Keratinocyte (primary cell): ENCODE results near the gene ZSCAN32. TPM values are rescaled to one million over a fixed set of nuclear protein-coding genes. Genes with fewer than 3 reads are reported as not detected.

Experiments used
- DNase-seq: peaks from one replicate; pipeline ENCODE4 v3.0.0-alpha.2; 2011; ENCODE audit warnings: low read depth, missing footprints, low spot score
- FAIRE-seq: peaks from 2 replicates; lab custom pipeline; 2011; peaks lifted over from hg19 to GRCh38; lab: Jason Lieb, UNC
- H2AFZ ChIP-seq: 2 replicates; pipeline ENCODE4 v1.6.0; 2012; ENCODE audit warnings: low read length, control low read depth, inconsistent platforms; ENCODE audit not compliant: control insufficient read depth
- H3K27ac ChIP-seq: 2 replicates; pipeline ENCODE4 v1.5.1; 2011; ENCODE audit warnings: low read length; ENCODE audit not compliant: control insufficient read depth, insufficient read depth
- H3K27me3 ChIP-seq: 3 replicates; pipeline ENCODE4 v1.6.0; 2011; ENCODE audit warnings: low read length; ENCODE audit not compliant: control insufficient read depth, insufficient read depth; ENCODE audit errors: extremely low read depth
- H3K36me3 ChIP-seq, 2 experiments: 2 replicates in 1 of 2; 3 replicates in 1 of 2; pipeline ENCODE4 v1.5.1; 2011; ENCODE audit warnings: low read length in 2 of 2, mild to moderate bottlenecking in 1 of 2; ENCODE audit not compliant: control insufficient read depth in 2 of 2, insufficient read depth in 2 of 2; ENCODE audit errors: extremely low read depth in 1 of 2
- H3K4me1 ChIP-seq: 3 replicates; pipeline ENCODE4 v1.5.1; 2011; ENCODE audit warnings: low read length; ENCODE audit not compliant: control insufficient read depth, insufficient read depth; ENCODE audit errors: extremely low read depth
- H3K4me2 ChIP-seq: 3 replicates; pipeline ENCODE4 v1.6.0; 2011; ENCODE audit warnings: low read depth, low read length; ENCODE audit not compliant: control insufficient read depth, insufficient read depth; ENCODE audit errors: extremely low read depth
- H3K4me3 ChIP-seq, 3 experiments: fragments of 200-600 bp in 1 of 3; sonication (generic) in 1 of 3; 2 replicates in 2 of 3; 3 replicates in 1 of 3; pipeline ENCODE4 v1.5.1; 2011 to 2016; ENCODE audit warnings: low read length in 3 of 3, mild to moderate bottlenecking in 3 of 3, control low read depth in 2 of 3, inconsistent platforms in 1 of 3, low read depth in 1 of 3, mixed read lengths in 1 of 3, mixed run types in 1 of 3, moderate library complexity in 1 of 3; ENCODE audit not compliant: control insufficient read depth in 2 of 3, insufficient read depth in 2 of 3; ENCODE audit errors: extremely low read depth in 1 of 3
- H3K79me2 ChIP-seq: 2 replicates; pipeline ENCODE4 v1.6.0; 2012; ENCODE audit warnings: low read length; ENCODE audit not compliant: control insufficient read depth, insufficient read depth
- H3K9ac ChIP-seq: 3 replicates; pipeline ENCODE4 v1.6.0; 2011; ENCODE audit warnings: low read length; ENCODE audit not compliant: control insufficient read depth, insufficient read depth; ENCODE audit errors: extremely low read depth
- H3K9me1 ChIP-seq: 3 replicates; pipeline ENCODE4 v1.6.0; 2011; ENCODE audit warnings: low read length; ENCODE audit not compliant: control insufficient read depth, insufficient read depth; ENCODE audit errors: extremely low read depth
- H3K9me3 ChIP-seq: 2 replicates; pipeline ENCODE4 v1.5.1; 2012; ENCODE audit warnings: low read depth, low read length; ENCODE audit not compliant: control insufficient read depth
- H4K20me1 ChIP-seq: 3 replicates; pipeline ENCODE4 v1.6.0; 2011; ENCODE audit warnings: low read length; ENCODE audit not compliant: control insufficient read depth, insufficient read depth; ENCODE audit errors: extremely low read depth
- CTCF ChIP-seq, 3 experiments: IDR thresholded peaks in 1 of 3; conservative IDR thresholded peaks in 1 of 3; optimal IDR thresholded peaks in 1 of 3; 2 replicates in 2 of 3; 3 replicates in 1 of 3; pipeline versions ENCODE3 to v1.5.1; 2011; ENCODE audit warnings: low read length in 3 of 3, mild to moderate bottlenecking in 3 of 3, moderate library complexity in 2 of 3, control low read depth in 1 of 3, inconsistent platforms in 1 of 3; ENCODE audit not compliant: insufficient read depth in 2 of 3; ENCODE audit errors: extremely low read depth in 1 of 3
- EZH2 ChIP-seq: IDR thresholded peaks from one replicate; pipeline ENCODE4 v1.6.1; 2012; ENCODE audit warnings: inconsistent platforms, mild to moderate bottlenecking, low read length, moderate library complexity
- dilution Hi-C: fragments of 300-500 bp; cut with MboI; formaldehyde crosslinking; loops from one replicate; pipeline ENCODE4 v1.7.0; 2020; ENCODE audit warnings: low sequenced_read_pairs; ENCODE audit not compliant: extremely low pct_ligation_motif_present
- polyA plus RNA-seq, 5 experiments: library from polyadenylated mRNA; depleted of rRNA in 3 of 5; stranded (reverse) in 3 of 5; stranded (forward) in 1 of 5; unstranded in 1 of 5; fragments of >200 nt; gene quantifications; 1 replicate in 1 of 5; 2 replicates in 3 of 5; 3 replicates in 1 of 5; pipeline versions ENCODE4 v1.2.1 to v1.2.3, GENCODE V29; 2011 to 2012; ENCODE audit warnings: missing spikeins in 2 of 5, low read depth in 1 of 5, low replicate concordance in 1 of 5

The ZSCAN32 gene
- polyA plus RNA-seq, 1 donor (not counting 4 experiments of a cell fraction or from before 2014, with no cell fraction given), result 17.2 TPM

GRCh38 chr16:3401719-3402397 lies 1.1 kb upstream of the ZSCAN32 start:
- peak overlapping the region; percentile 59 for H3K27ac ChIP-seq
- H3K4me3 ChIP-seq, result peak overlapping the region; percentile 89 to 98 (median 91)
- no peak for FAIRE-seq
- H4K20me1 ChIP-seq, result no peaks in the 10 kb centered on the region
- H3K27me3 ChIP-seq, result no peaks in the 10 kb centered on the region
- H2AFZ ChIP-seq, result peak overlapping the region; percentile 91
- dilution Hi-C loops, result no loop called here
- H3K9ac ChIP-seq, result peak overlapping the region; percentile 89
- peaks cover 15 to 18% of the 10 kb centered on the region in 2 experiments for H3K36me3 ChIP-seq
- peaks cover 7% of the 10 kb centered on the region for H3K4me1 ChIP-seq
- H3K9me3 ChIP-seq, result peaks cover 5% of the 10 kb centered on the region
- TF ChIP-seq CTCF (optimal IDR thresholded peaks at IDR 0.05 in 1 of 3, IDR thresholded peaks at IDR 0.05 in 1 of 3, conservative IDR thresholded peaks at IDR 0.05 in 1 of 3; ENCODE audit: extremely low read depth in 1 of 3, insufficient read depth in 2 of 3, low read length in 3 of 3), result no peak
- no peak for TF ChIP-seq EZH2
- H3K4me2 ChIP-seq, result peak overlapping the region; percentile 99
- H3K9me1 ChIP-seq, result no peaks in the 10 kb centered on the region
- no peak for DNase-seq
- H3K79me2 ChIP-seq, result peaks cover 46% of the 10 kb centered on the region

GRCh38 chr16:3400446-3400778 lies 392 bp downstream of the ZSCAN32 start:
- FAIRE-seq, result no peak
- Histone ChIP-seq H3K27me3 (no peaks in the 10 kb centered on the region), H3K9me1 (no peaks in the 10 kb centered on the region), H3K79me2 (peaks cover 56% of the 10 kb centered on the region), H3K4me1 (peaks cover 7% of the 10 kb centered on the region), H3K4me2 (peak overlapping the region; percentile 90), H3K36me3 (peaks cover 20 to 24% of the 10 kb centered on the region in 2 experiments), H3K9ac (peak overlapping the region; percentile 89), H3K9me3 (no peaks in the 10 kb centered on the region), H4K20me1 (no peaks in the 10 kb centered on the region), H3K4me3 (peak overlapping the region; percentile 91 to 98 (median 94)), H2AFZ (peak overlapping the region; percentile 83), H3K27ac (peak overlapping the region; percentile 71)
- no peak for DNase-seq
- dilution Hi-C loops, result no loop called here
- TF ChIP-seq EZH2 (no peak), CTCF (optimal IDR thresholded peaks at IDR 0.05 in 1 of 3, IDR thresholded peaks at IDR 0.05 in 1 of 3, conservative IDR thresholded peaks at IDR 0.05 in 1 of 3; ENCODE audit: extremely low read depth in 1 of 3, insufficient read depth in 2 of 3, low read length in 3 of 3) (no peak)
